Activated naive CD8-positive, alpha-beta T cell treated with anti-CD3 and anti-CD28 coated beads, Interleukin-2, amount 10 ng/mL, durations not matched to agents 7 days and 5 days (primary cell): ENCODE data around the gene SH3BP5. TPM values are rescaled to one million over a fixed set of nuclear protein-coding genes. Genes with fewer than 3 reads are reported as not detected.
A peak's percentile ranks its signal among the peaks of the same experiment; 100 is the strongest.

ENCODE experiments used
- ATAC-seq: fragments of 150-1000 bp; cut with Tn5 transposase; one replicate; pipeline ENCODE4 v1.10.0; 2021; ENCODE audit warnings: low read depth, moderate library complexity
- POLR2A ChIA-PET: fragments of 350-600 bp; sonication (Branson Sonifier 250); formaldehyde crosslinking; loops from one replicate; lab custom pipeline; 2021; ENCODE audit warnings: antibody characterized with exemption; lab: Charles Lee
- DNase-seq: peaks from one replicate; pipeline ENCODE4 v3.0.0; 2021
- H3K27ac Mint-ChIP-seq: one replicate; pipeline ENCODE4 v1.8.0; 2022; ENCODE audit warnings: mild to moderate bottlenecking, mixed read lengths
- H3K27me3 Mint-ChIP-seq: one replicate; pipeline ENCODE4 v1.8.0; 2022; ENCODE audit warnings: mild to moderate bottlenecking, moderate library complexity, mixed read lengths
- H3K36me3 Mint-ChIP-seq: one replicate; pipeline ENCODE4 v1.8.0; 2021; ENCODE audit warnings: mild to moderate bottlenecking, mixed read lengths
- H3K4me1 Mint-ChIP-seq: one replicate; pipeline ENCODE4 v1.8.0; 2021; ENCODE audit warnings: mixed read lengths
- H3K4me3 Mint-ChIP-seq: one replicate; pipeline ENCODE4 v1.8.0; 2022; ENCODE audit warnings: mild to moderate bottlenecking, moderate library complexity, mixed read lengths
- H3K9me3 Mint-ChIP-seq: one replicate; pipeline ENCODE4 v1.8.0; 2021; ENCODE audit warnings: mixed read lengths
- total RNA-seq, 2 experiments: library from RNA; stranded (reverse); gene quantifications; one replicate each; pipeline ENCODE4 v1.2.3, GENCODE V29; 2021

Gene SH3BP5
- total RNA-seq, 2 experiments from 2014 or later, result 12.7 to 12.9 TPM

GRCh38 chr3:15284121-15284889, 48.1 kb downstream of the SH3BP5 start:
- Mint-ChIP-seq H3K9me3 (no peaks in the 10 kb centered on the region), H3K4me1 (peaks cover 8% of the 10 kb centered on the region), H3K36me3 (peaks cover 5% of the 10 kb centered on the region), H3K27ac (peak overlapping the region; percentile 6), H3K4me3 (no peak overlapping the region), H3K27me3 (peaks cover 7% of the 10 kb centered on the region)
- DNase-seq, result no peak
- POLR2A ChIA-PET, result no interaction called here
- ATAC-seq, result no peak

GRCh38 chr3:15283702-15284101, 48.7 kb downstream of the SH3BP5 start:
- Mint-ChIP-seq H3K4me3 (no peak overlapping the region), H3K27ac (no peak overlapping the region)
- POLR2A ChIA-PET, result no interaction called here

GRCh38 chr3:15281817-15282216, 50.6 kb downstream of the SH3BP5 start:
- no peaks in the 10 kb centered on the region for H3K9me3 Mint-ChIP-seq
- no peak for DNase-seq
- ATAC-seq, result no peak
- H3K36me3 Mint-ChIP-seq, result peaks cover 4% of the 10 kb centered on the region
- no peak overlapping the region for H3K4me3 Mint-ChIP-seq
- peaks cover 8% of the 10 kb centered on the region for H3K4me1 Mint-ChIP-seq
- POLR2A ChIA-PET, result no interaction called here
- H3K27ac Mint-ChIP-seq, result no peak overlapping the region
- H3K27me3 Mint-ChIP-seq, result peaks cover 7% of the 10 kb centered on the region

More at GRCh38 chr3:15283702-15284101, 48.7 kb downstream of the SH3BP5 start:
- Mint-ChIP-seq H3K4me1 (peaks cover 8% of the 10 kb centered on the region), H3K9me3 (no peaks in the 10 kb centered on the region), H3K27me3 (peaks cover 11% of the 10 kb centered on the region), H3K36me3 (peaks cover 2% of the 10 kb centered on the region)
- DNase-seq (no peak), ATAC-seq (no peak)

- H3K9me3 Mint-ChIP-seq, result no peaks in the 10 kb centered on the region
- H3K36me3 Mint-ChIP-seq, result peaks cover 4% of the 10 kb centered on the region
- ATAC-seq (no peak), DNase-seq (no peak)
- H3K27me3 Mint-ChIP-seq, result peaks cover 7% of the 10 kb centered on the region
- H3K4me1 Mint-ChIP-seq, result peaks cover 13% of the 10 kb centered on the region
- POLR2A ChIA-PET, result no interaction called here
- H3K27ac Mint-ChIP-seq, result no peak overlapping the region
- H3K4me3 Mint-ChIP-seq, result no peak overlapping the region
Observed at GRCh38 chr3:15280853-15281532, 51.4 kb downstream of the SH3BP5 start.

- ATAC-seq, result no peak
- Mint-ChIP-seq H3K4me3 (no peak overlapping the region), H3K4me1 (peaks cover 13% of the 10 kb centered on the region), H3K36me3 (peaks cover 4% of the 10 kb centered on the region), H3K27ac (no peak overlapping the region), H3K9me3 (no peaks in the 10 kb centered on the region), H3K27me3 (peaks cover 7% of the 10 kb centered on the region)
- DNase-seq, result no peak
- POLR2A ChIA-PET, result no interaction called here
Observed at GRCh38 chr3:15279671-15280402, 52.5 kb downstream of the SH3BP5 start.

GRCh38 chr3:15279205-15279604, 53.2 kb downstream of the SH3BP5 start:
- Mint-ChIP-seq H3K4me1 (peaks cover 12% of the 10 kb centered on the region), H3K36me3 (peaks cover 4% of the 10 kb centered on the region), H3K9me3 (no peaks in the 10 kb centered on the region), H3K27ac (no peak overlapping the region), H3K27me3 (peaks cover 7% of the 10 kb centered on the region), H3K4me3 (no peak overlapping the region)
- DNase-seq (no peak), ATAC-seq (no peak)
- POLR2A ChIA-PET, result no interaction called here

- DNase-seq (no peak), ATAC-seq (no peak)
- H3K27me3 Mint-ChIP-seq, result peaks cover 10% of the 10 kb centered on the region
- peaks cover 6% of the 10 kb centered on the region for H3K36me3 Mint-ChIP-seq
- no peaks in the 10 kb centered on the region for H3K9me3 Mint-ChIP-seq
- peaks cover 16% of the 10 kb centered on the region for H3K4me1 Mint-ChIP-seq
- POLR2A ChIA-PET, result no interaction called here
- no peak overlapping the region for H3K4me3 Mint-ChIP-seq
- H3K27ac Mint-ChIP-seq, result no peak overlapping the region
Observed at GRCh38 chr3:15277861-15278500, 54.4 kb downstream of the SH3BP5 start.

- no peak overlapping the region for H3K4me3 Mint-ChIP-seq
- peaks cover 7% of the 10 kb centered on the region for H3K36me3 Mint-ChIP-seq
- no peaks in the 10 kb centered on the region for H3K9me3 Mint-ChIP-seq
- POLR2A ChIA-PET, result interaction anchor here (0.6 kb wide), 1 partner anchor 97 kb away, joined by 3 read pairs; no protein-coding TSS in a partner anchor
- no peak overlapping the region for H3K27ac Mint-ChIP-seq
- H3K27me3 Mint-ChIP-seq, result peaks cover 10% of the 10 kb centered on the region
- no peak for DNase-seq
- peaks cover 29% of the 10 kb centered on the region for H3K4me1 Mint-ChIP-seq
- no peak for ATAC-seq
Observed at GRCh38 chr3:15276028-15276724, 56.2 kb downstream of the SH3BP5 start.

GRCh38 chr3:15273227-15273626, 59.2 kb downstream of the SH3BP5 start:
- no peak overlapping the region for H3K4me3 Mint-ChIP-seq
- H3K4me1 Mint-ChIP-seq, result peaks cover 42% of the 10 kb centered on the region
- peaks cover 3% of the 10 kb centered on the region for H3K27me3 Mint-ChIP-seq
- POLR2A ChIA-PET, result no interaction called here
- no peaks in the 10 kb centered on the region for H3K9me3 Mint-ChIP-seq
- DNase-seq (no peak), ATAC-seq (no peak)
- no peak overlapping the region for H3K27ac Mint-ChIP-seq
- H3K36me3 Mint-ChIP-seq, result peaks cover 12% of the 10 kb centered on the region

- POLR2A ChIA-PET, result no interaction called here
- no peaks in the 10 kb centered on the region for H3K9me3 Mint-ChIP-seq
- H3K27ac Mint-ChIP-seq, result peak overlapping the region; percentile 66
- peaks cover 12% of the 10 kb centered on the region for H3K36me3 Mint-ChIP-seq
- peaks cover 3% of the 10 kb centered on the region for H3K27me3 Mint-ChIP-seq
- DNase-seq (no peak), ATAC-seq (no peak)
- peaks cover 45% of the 10 kb centered on the region for H3K4me1 Mint-ChIP-seq
- H3K4me3 Mint-ChIP-seq, result peak overlapping the region; percentile 74
Observed at GRCh38 chr3:15272426-15273196, 59.8 kb downstream of the SH3BP5 start.

- Mint-ChIP-seq H3K27ac (peak overlapping the region; percentile 66), H3K4me3 (peak overlapping the region; percentile 74), H3K36me3 (peaks cover 10% of the 10 kb centered on the region), H3K4me1 (peaks cover 45% of the 10 kb centered on the region), H3K9me3 (no peaks in the 10 kb centered on the region), H3K27me3 (peaks cover 3% of the 10 kb centered on the region)
- DNase-seq (peak; percentile 72), ATAC-seq (peak; percentile 79)
- POLR2A ChIA-PET, result interaction anchor here (1.0 to 1.1 kb wide), 2 partner anchors 20 to 87 kb away, joined by 3 to 6 read pairs; no protein-coding TSS in a partner anchor
Observed at GRCh38 chr3:15271785-15272381, 60.5 kb downstream of the SH3BP5 start.

GRCh38 chr3:15271030-15271429, 61.4 kb downstream of the SH3BP5 start:
- Mint-ChIP-seq H3K27me3 (peaks cover 3% of the 10 kb centered on the region), H3K36me3 (peaks cover 10% of the 10 kb centered on the region), H3K4me3 (no peak overlapping the region), H3K27ac (no peak overlapping the region), H3K4me1 (peaks cover 41% of the 10 kb centered on the region), H3K9me3 (no peaks in the 10 kb centered on the region)
- POLR2A ChIA-PET, result interaction anchor here (0.6 to 1.1 kb wide), 4 partner anchors 21 to 108 kb away, joined by 3 to 6 read pairs (median 4); no protein-coding TSS in a partner anchor
- no peak for ATAC-seq
- no peak for DNase-seq
